Measurements from ENCODE around the gene RFC5. TPM values are rescaled to one million over a fixed set of nuclear protein-coding genes. Genes with fewer than 3 reads are reported as not detected.

The RFC5 gene
- total RNA-seq, 1 experiment from 2014 or later, result 50.4 TPM

GRCh38 chr12:118061873-118062843 lies 45.7 kb downstream of the RFC5 start:
- Histone ChIP-seq H3K4me1 (ENCODE audit: insufficient read depth, low read length) (peaks cover 3% of the 10 kb centered on the region; the same call in 1 of the 2 replicates), H2BK12ac (ENCODE audit: insufficient read length, low read depth, low read length) (no peak overlapping the region), H3K9ac (ENCODE audit: extremely low read depth, insufficient read length, low read length) (peak overlapping the region; percentile 87), H2BK5ac (ENCODE audit: insufficient read length, low read length) (no peak overlapping the region), H2BK20ac (ENCODE audit: low read depth, low read length, poor library complexity, severe bottlenecking) (peak overlapping the region; percentile 76), H3K4me2 (ENCODE audit: insufficient read depth, insufficient read length, low read length) (peak overlapping the region; percentile 95), H3K14ac (ENCODE audit: insufficient read depth, low read length) (peak overlapping the region; percentile 80), H3K56ac (ENCODE audit: insufficient read length, low read depth, low read length) (no peak overlapping the region), H3K4ac (ENCODE audit: low read depth, low read length) (no peak overlapping the region; the same call in 1 of the 2 replicates), H4K20me1 (ENCODE audit: control insufficient read depth, insufficient read depth, insufficient read length) (no peaks in the 10 kb centered on the region), H3K18ac (ENCODE audit: insufficient read length, low read depth, low read length) (peak overlapping the region; percentile 68), H3K27ac (ENCODE audit: insufficient read length, low read depth, low read length) (peak overlapping the region; percentile 38), H4K91ac (ENCODE audit: insufficient read length, low read depth, low read length) (no peak overlapping the region), H2BK120ac (ENCODE audit: low read depth, low read length, poor library complexity, severe bottlenecking) (peak overlapping the region; percentile 53), H3K9me3 (ENCODE audit: control insufficient read depth, low read depth, low read length) (no peaks in the 10 kb centered on the region), H3K27me3 (ENCODE audit: insufficient read depth, low read length) (no peaks in the 10 kb centered on the region), H2AFZ (ENCODE audit: low read length) (no peak overlapping the region), H3K79me2 (ENCODE audit: insufficient read depth, low read length) (peaks cover 2% of the 10 kb centered on the region; the same call in 1 of the 2 replicates), H3K79me1 (ENCODE audit: insufficient read depth, low read depth, low read length, poor library complexity, severe bottlenecking) (no peaks in the 10 kb centered on the region), H2BK15ac (ENCODE audit: low read depth, low read length) (no peak overlapping the region), H3K23me2 (ENCODE audit: insufficient read length, low read depth, low read length, poor library complexity, severe bottlenecking) (peaks cover 24% of the 10 kb centered on the region), H4K8ac (replicated peaks; ENCODE audit: insufficient read length, low read depth, low read length) (no peak overlapping the region), H4K5ac (ENCODE audit: insufficient read length, low read depth, low read length) (no peak overlapping the region), H3T11ph (ENCODE audit: low read length) (no peak overlapping the region), H3K23ac (ENCODE audit: insufficient read length, low read depth, low read length) (no peak overlapping the region), H2AK5ac (ENCODE audit: insufficient read length, low read length) (no peak overlapping the region)
- no peaks in the 10 kb centered on the region for H3K27me3 Mint-ChIP-seq (ENCODE audit: low read depth)
- DNase-seq, result peak; percentile 80
- H3K9me3 Mint-ChIP-seq, result no peaks in the 10 kb centered on the region
- peak overlapping the region; percentile 80 to 90 for H3K4me3 Mint-ChIP-seq
- peaks cover 38 to 39% of the 10 kb centered on the region in 2 experiments for H3K4me1 Mint-ChIP-seq
- H3K36me3 Mint-ChIP-seq (ENCODE audit: insufficient read depth in 1 of 3, low read depth in 3 of 3), result peaks cover 6 to 21% (median 19%) of the 10 kb centered on the region in 3 experiments; a peak in 6 of 7 replicates
- H3K27ac Mint-ChIP-seq, result peak overlapping the region; percentile 89 to 98 (median 96)
- TF ChIP-seq CTCF (conservative IDR thresholded peaks at IDR 0.05), result no peak
- WGBS (ENCODE audit: extremely low coverage, insufficient read length, low lambda C conversion rate), result no CpG with 5 or more reads among the region's 44 CpGs

All from H9 (cell line).